ENCODE results near the gene CKLF. TPM values are rescaled to one million over a fixed set of nuclear protein-coding genes. Genes with fewer than 3 reads are reported as not detected.
"Not testable (repeated sequence)": the region's sequence is repeated elsewhere in the genome, so short reads cannot be mapped to it uniquely, and the experiment has no call there.

Gene CKLF
- total RNA-seq, 4 donors from 2014 or later = 31.8 to 75.4 (median 35.6) TPM

GRCh38 chr16:66562986-66563385, 10.6 kb downstream of the CKLF start:
- Histone ChIP-seq H3K4me3 (no peak overlapping the region), H3K36me3 (peaks cover 0 to 78% (median 0%) of the 10 kb centered on the region in 3 donors), H3K9me3 (no peaks in the 10 kb centered on the region), H3K27ac (no peak overlapping the region), H3K27me3 (no peaks in the 10 kb centered on the region), H3K4me1 (peaks cover 0 to 3% (median 0%) of the 10 kb centered on the region in 4 donors)
- TF ChIP-seq POLR2A (IDR thresholded peaks at IDR 0.05) = no peak
- TF ChIP-seq EP300 (IDR thresholded peaks at IDR 0.05) = no peak
- TF ChIP-seq CTCF (IDR thresholded peaks at IDR 0.05) = no peak
- no peak for DNase-seq (ENCODE audit: low spot score in 2 of 2)
- WGBS, 2 donors = 79 to 88% methylated on average over 2 of the region's 2 CpGs

- Histone ChIP-seq H3K4me3 (no peak overlapping the region), H3K27me3 (no peaks in the 10 kb centered on the region), H3K9me3 (no peaks in the 10 kb centered on the region), H3K4me1 (peaks cover 0 to 3% (median 0%) of the 10 kb centered on the region in 4 donors), H3K36me3 (peaks cover 0 to 77% (median 0%) of the 10 kb centered on the region in 3 donors), H3K27ac (no peak overlapping the region)
- 85 to 91% methylated on average over 2 of the region's 2 CpGs for WGBS, 2 donors
- no peak for DNase-seq (ENCODE audit: low spot score in 2 of 2)
- TF ChIP-seq CTCF (IDR thresholded peaks at IDR 0.05) (no peak), POLR2A (IDR thresholded peaks at IDR 0.05) (no peak), EP300 (IDR thresholded peaks at IDR 0.05) (no peak)
These were observed 11.4 kb downstream of the CKLF start for GRCh38 chr16:66563574-66564334.

GRCh38 chr16:66566051-66566901, 13.9 kb downstream of the CKLF start, which contains the start of gene CMTM1:
TSS of gene CMTM1 (plus strand) at chr16:66566439. CDS start at chr16:66566514, 75 bp downstream.
- DNase-seq (ENCODE audit: low spot score in 2 of 2) = no peak
- H3K27ac ChIP-seq = no peak within 1 kb of the TSS
- H3K9me3 ChIP-seq = no peaks in the 10 kb centered on the region
- peaks cover 0 to 16% (median 2%) of the 10 kb centered on the region in 4 donors for H3K4me1 ChIP-seq
- 90 to 95% methylated on average over 49 to 54 of the region's 54 CpGs for WGBS, 2 donors
- no peaks in the 10 kb centered on the region for H3K27me3 ChIP-seq
- H3K36me3 ChIP-seq = peaks cover 0 to 54% (median 0%) of the 10 kb centered on the region in 3 donors
- no peak within 1 kb of the TSS for H3K4me3 ChIP-seq
- TF ChIP-seq CTCF (IDR thresholded peaks at IDR 0.05) (no peak), POLR2A (IDR thresholded peaks at IDR 0.05) (no peak), EP300 (IDR thresholded peaks at IDR 0.05) (no peak)

GRCh38 chr16:66567270-66567669, 14.9 kb downstream of the CKLF start:
- H3K27me3 ChIP-seq; H3K4me3 ChIP-seq; DNase-seq (ENCODE audit: low spot score in 2 of 2); H3K27ac ChIP-seq; H3K9me3 ChIP-seq: not testable (repeated sequence)
- H3K36me3 ChIP-seq = peaks cover 0 to 46% (median 0%) of the 10 kb centered on the region in 3 donors
- peaks cover 0 to 16% (median 2%) of the 10 kb centered on the region in 4 donors for H3K4me1 ChIP-seq
- 97 to 99% methylated on average over 3 of the region's 3 CpGs for WGBS, 2 donors

- no peak for DNase-seq (ENCODE audit: low spot score in 2 of 2)
- Histone ChIP-seq H3K4me1 (peaks cover 0 to 12% (median 2%) of the 10 kb centered on the region in 4 donors), H3K27me3 (no peaks in the 10 kb centered on the region), H3K36me3 (peaks cover 0 to 41% (median 0%) of the 10 kb centered on the region in 3 donors), H3K9me3 (no peaks in the 10 kb centered on the region), H3K27ac (no peak overlapping the region), H3K4me3 (no peak overlapping the region)
- 84 to 97% methylated on average over 2 of the region's 2 CpGs for WGBS, 2 donors
- TF ChIP-seq POLR2A (IDR thresholded peaks at IDR 0.05) = no peak
- TF ChIP-seq EP300 (IDR thresholded peaks at IDR 0.05) = no peak
- no peak for TF ChIP-seq CTCF (IDR thresholded peaks at IDR 0.05)
These were observed 16.0 kb downstream of the CKLF start for GRCh38 chr16:66568355-66568754.
